HG03571 (cell line): ENCODE results near the gene RASSF5.

ENCODE experiments used
- ATAC-seq: cut with Tn5 transposase; IDR thresholded peaks from one replicate; pipeline ENCODE4 v1.9.1; 2021; ENCODE audit not compliant: unreplicated experiment

The RASSF5 gene

GRCh38 chr1:206513312-206514111 lies 6.2 kb downstream of the RASSF5 start:
- ATAC-seq, result no peak

DNA sequence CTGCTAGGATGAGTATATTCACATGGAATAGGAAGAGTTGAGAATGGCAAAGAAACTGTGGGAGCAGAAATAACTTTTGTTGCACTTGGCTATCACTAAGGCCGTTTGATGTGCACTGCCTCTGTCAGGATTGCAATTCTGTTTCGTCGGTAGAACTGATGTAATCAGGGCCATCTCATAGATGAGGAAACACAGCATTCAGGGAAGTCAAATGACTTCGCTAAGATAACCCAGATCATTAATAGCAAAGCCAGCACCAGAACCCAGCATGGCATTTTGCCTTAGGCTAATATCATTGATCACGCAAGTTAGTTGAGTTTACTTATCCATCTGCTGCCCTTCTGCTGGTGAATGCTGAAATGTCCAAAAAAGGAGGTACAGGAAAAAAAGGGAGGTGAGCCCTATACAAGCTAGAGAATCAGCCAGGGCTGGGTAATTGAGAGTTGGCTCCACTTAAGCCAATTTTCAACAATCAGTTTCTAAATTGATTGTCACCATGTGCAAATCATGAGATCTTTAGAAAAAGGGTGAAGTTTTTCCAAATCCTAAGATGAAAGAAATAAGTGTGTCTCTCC lies 7.6 kb downstream of the RASSF5 start:
- ATAC-seq, result no peak

DNA sequence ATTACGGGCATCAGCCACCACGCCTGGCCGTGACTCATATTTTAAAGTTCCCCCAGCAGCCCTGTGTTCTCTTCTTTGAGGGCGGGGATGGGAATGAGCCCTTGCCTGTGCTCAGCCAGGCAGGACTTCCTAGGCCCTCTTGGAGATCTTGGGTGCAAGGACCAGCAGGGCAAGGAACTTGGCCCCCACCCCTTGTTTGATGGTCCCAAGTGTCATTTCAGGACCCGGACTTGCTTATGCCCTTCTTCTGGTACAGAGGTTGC lies 9.3 kb downstream of the RASSF5 start:
- ATAC-seq, result no peak

- ATAC-seq, result no peak
These were observed 10.5 kb downstream of the RASSF5 start for GRCh38 chr1:206517784-206518183.

DNA sequence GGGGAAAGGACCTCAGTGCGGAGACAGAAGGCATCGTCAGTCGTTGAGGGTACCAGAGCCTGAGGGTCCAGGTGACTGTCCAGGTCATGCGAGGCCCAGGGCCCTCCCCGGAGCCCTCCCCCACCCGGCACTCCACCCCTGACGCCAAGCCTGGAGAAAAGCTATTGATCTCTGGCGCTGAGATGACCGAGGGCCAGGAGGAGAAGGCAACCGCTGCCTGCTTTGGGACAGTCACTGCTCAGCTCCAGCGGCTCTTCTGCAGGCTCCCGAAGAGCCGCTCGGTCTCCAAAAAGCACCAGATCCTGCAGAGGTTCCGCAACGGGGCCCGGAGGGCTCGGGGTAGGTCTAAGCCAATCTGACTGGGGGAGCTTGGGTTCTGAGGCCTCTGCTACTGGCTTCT lies 10.9 kb downstream of the RASSF5 start:
- no peak for ATAC-seq

DNA sequence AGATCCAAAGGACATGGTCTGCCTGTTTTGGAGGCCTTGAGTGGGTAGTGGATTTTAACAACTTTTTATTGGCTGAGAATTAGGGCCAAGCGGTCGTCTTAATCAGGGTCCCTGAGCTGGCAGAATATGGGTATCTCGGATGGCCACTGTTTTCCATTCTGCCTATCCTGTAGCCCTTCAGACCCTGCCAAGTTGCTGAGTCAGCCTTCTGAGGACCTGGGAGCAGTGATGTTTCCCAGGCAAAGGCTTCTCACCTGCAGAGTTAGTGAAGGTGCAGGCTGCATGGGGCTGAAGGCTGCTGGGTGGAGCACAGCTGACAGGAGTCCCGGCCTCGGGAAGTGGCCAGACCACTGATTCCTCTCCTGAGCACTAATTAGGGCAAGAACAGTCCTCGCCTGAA lies 11.4 kb downstream of the RASSF5 start:
- ATAC-seq, result no peak

DNA sequence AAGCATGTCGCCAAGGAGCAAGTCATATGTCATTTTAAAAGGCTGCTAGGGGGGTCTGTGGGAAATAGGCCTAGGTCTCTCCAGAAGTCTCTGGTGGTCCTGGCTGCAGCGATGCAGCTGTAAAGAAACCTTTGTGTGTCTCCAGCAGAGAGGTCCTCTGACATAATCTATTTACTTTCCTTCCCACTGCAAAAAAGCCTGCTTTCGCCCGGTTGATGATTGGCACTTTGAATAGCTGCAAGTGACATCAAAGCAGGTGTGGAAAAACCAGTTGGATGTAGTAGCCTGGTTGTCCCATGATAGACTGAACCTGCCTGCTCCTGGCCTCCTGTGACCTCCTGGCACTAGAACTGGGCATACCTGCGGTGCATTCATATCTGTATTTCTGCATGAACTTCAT lies 13.8 kb downstream of the RASSF5 start:
- no peak for ATAC-seq

DNA sequence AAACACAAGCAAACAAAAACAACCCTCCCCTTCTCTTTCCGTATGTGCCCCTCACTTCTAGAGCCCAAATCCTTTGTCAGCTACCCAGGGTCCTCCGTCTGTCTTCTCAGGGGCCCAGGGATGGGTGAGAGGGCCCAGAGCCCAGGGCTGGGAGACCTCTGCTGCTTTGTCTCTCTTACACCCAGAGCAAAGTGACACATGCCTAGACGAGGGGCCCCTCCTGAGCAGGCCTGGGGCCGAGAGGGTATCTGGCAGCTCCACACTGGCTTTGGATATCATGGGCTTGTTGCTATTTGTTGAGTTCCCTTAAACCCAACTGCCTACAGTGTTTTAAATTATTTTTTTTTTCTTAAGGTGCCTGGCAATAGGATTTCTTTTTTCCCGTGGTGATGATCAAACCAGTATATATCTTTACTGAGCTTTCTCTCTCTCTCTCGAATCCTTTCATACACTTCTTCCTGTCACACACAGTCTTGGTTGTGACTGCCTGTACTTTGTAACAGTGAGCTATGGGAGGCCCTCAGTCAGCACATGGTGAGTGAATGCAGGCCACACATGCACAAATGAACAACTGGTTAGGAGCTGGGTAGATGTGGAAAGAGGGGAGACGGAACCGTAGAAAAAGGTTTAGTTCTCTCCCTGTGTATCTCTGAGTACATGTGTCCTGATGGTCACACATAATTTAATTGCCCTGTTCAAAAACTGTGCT lies 14.5 kb downstream of the RASSF5 start:
- ATAC-seq, result no peak

- ATAC-seq, result no peak
These were observed 17.5 kb downstream of the RASSF5 start for GRCh38 chr1:206524739-206525364.

DNA sequence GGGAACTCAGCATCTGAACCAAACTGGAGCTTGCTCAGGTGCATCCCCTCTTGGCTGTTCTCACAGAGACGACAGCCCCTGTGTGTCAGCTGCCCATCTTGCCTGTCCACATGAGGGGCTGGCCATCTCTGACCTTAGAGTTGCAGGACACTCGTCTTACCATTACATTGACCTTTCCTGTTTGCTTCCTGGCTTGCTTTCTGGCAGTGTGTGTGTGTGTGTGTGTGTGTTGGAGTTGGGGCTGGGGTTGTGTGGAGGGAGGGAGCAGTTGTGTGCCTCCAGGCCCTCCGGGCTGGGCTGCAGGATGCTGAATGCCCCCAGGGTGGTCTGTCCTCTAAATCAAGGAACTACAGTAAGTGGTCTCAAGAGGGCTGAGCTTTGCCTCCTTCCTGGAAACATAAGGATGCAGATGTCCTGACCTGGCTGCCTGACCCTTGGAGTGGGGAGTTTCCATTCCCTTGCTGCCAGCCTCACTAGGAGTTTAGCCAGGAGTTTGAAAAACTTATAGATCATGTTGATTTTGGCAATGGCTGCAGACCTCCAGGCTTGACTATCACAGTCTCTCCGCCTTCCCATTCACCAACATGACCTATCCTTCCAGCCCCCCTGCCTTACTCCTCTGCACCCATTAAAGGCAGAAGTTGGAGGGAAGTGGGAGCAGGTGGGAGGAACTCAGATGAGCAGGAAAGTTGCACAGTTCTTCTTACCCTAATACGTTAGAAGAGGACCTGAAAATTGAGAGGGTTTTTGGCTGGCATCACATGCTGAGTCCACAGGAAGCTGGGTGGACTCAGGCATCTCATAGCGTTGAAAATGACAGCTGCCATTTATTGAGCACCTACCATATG lies 19.0 kb downstream of the RASSF5 start:
- no peak for ATAC-seq

- no peak for ATAC-seq
These were observed 22.1 kb downstream of the RASSF5 start for GRCh38 chr1:206529425-206529824.

GRCh38 chr1:206532368-206532767 lies 25.0 kb downstream of the RASSF5 start:
- no peak for ATAC-seq

GRCh38 chr1:206534552-206534951 lies 27.2 kb downstream of the RASSF5 start:
- ATAC-seq, result no peak

DNA sequence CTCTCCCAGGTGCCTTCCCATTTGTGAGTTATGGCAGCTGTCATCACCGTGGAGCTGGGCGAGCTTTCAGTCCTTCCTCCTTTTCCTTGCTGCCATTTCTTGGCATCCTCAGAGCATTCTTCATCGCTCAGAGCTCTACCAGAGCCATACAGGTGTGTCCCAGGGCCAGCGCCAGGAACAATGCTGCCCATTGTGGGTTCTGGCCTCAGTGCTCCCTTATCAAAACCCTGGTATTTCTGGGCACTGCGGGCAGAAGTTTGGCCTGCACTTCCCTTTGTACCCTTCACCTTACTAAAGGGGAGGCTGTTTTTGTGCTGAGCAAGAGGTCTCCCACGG lies 28.5 kb downstream of the RASSF5 start:
- ATAC-seq, result no peak

- ATAC-seq, result no peak
These were observed 29.8 kb downstream of the RASSF5 start for GRCh38 chr1:206537141-206537540.

- ATAC-seq, result no peak
These were observed 30.9 kb downstream of the RASSF5 start for GRCh38 chr1:206538086-206538770.

DNA sequence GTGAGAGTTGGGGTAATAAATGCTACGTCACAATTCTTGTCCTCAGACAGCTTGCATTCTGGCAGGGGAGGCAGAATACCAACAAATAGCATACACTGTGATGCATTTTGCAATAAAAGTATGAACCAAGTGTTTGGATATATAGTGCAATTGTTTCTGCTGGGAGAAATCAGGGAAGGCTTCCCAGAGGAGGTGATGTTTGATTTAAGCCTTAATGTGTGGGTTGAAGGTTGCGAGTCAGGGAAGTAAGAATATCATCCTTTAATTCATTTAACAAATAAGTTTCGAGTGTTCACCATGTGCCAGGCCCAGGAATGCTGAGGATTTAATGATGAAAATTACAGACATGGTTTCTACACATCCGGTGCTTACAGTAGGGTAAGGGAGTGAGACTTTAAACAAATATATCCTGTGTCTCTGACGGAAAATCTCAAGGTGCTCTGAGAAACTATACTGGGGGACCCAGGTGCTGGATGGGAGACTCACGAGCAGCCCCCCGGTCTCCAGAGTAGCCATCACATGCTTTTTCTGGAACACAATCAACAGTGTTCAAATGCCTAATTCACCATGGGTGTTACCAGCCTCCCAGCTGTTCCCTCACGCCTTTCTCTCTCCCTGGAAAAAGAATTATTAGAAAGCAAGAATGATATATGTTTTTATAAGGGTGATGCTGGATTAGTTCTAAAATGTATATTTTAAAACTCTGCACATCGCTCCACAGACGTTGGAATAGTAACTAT lies 31.7 kb downstream of the RASSF5 start:
- ATAC-seq, result no peak

DNA sequence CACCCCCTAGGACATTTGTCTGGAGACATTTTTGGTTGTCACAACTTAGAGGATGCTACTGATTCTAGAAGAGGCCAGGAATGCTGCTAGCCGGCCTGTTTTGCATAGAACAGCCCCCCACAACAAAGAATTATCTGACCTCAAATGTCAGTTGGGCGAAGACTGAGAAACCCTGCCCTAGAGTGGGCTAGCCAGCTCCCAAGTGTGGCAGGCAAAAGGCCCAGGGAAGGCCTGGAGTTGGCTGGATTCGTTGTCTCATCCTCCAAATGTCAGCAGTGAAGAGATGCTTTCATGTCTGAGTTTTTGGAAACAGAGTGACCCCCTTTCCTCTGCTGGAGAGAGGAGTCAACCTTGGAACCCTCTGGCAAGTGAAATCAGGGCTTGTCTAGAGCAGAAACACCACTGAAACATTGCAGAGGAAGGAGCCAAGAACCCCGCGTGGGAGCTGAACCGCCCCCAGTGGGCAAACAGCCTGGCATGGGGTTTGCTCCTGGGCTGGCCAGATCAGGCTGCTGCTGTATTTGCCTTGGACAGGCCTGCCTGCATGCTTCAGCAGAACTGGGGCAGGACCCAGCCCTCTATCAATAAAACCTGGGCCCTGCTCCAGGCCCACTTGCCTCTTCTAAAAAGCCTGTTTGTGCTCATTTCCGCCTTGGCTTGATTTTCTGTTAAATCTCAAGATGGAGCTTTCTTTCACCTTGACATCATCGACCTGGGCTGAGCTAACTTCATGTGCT lies 32.9 kb downstream of the RASSF5 start:
- no peak for ATAC-seq

DNA sequence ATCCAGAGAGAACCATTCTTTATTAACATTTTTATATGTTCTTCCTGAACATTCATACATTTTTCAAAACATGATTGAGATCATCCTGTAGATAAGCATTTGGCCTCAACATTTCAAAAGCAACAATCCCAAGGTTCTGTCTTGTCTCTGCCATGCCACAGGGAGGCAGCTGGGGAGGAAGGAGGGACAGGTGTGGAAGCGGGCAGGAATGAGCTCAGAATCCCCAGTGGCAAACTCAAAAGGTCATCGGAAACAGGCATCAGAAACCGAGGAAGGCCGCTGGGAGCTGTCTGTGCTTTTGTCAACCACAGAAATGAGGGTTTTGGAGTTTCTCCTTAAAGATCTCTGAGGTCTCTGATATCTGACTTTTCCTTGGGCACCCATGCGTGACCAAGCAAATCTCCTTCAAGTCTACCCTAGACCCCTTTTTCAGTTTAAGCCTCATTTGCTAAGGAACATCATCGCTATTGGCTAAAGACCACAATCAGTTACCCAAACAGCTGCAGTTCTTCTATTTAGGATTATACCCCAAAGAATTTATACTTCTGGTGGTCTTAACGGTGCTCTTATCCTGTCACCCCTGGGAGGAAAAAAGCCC lies 34.0 kb downstream of the RASSF5 start:
- no peak for ATAC-seq
